ENCODE results near the gene TOR1AIP2. TPM values are rescaled to one million over a fixed set of nuclear protein-coding genes. Genes with fewer than 3 reads are reported as not detected.

Gene TOR1AIP2
- total RNA-seq, 1 donor from 2014 or later = 57.4 TPM

- DNase-seq (ENCODE audit: low read depth) = no peak
- TF ChIP-seq CTCF (conservative IDR thresholded peaks at IDR 0.05; ENCODE audit: low read depth, low read length) = no peak
- H3K4me3 ChIP-seq (ENCODE audit: low read depth, low read length) = no peak overlapping the region
Observed at GRCh38 chr1:179803104-179803503, 74.5 kb downstream of the TOR1AIP2 start.

- TF ChIP-seq CTCF (conservative IDR thresholded peaks at IDR 0.05; ENCODE audit: low read depth, low read length) = no peak
Observed at GRCh38 chr1:179800481-179800880, 77.1 kb downstream of the TOR1AIP2 start.

GRCh38 chr1:179798864-179799516, 78.6 kb downstream of the TOR1AIP2 start:
- TF ChIP-seq CTCF (conservative IDR thresholded peaks at IDR 0.05; ENCODE audit: low read depth, low read length) = no peak
- no peak for DNase-seq (ENCODE audit: low read depth)
- no peak overlapping the region for H3K4me3 ChIP-seq (ENCODE audit: low read depth, low read length)

More at GRCh38 chr1:179800481-179800880, 77.1 kb downstream of the TOR1AIP2 start:
- DNase-seq (ENCODE audit: low read depth) = no peak
- H3K4me3 ChIP-seq (ENCODE audit: low read depth, low read length) = no peak overlapping the region

GRCh38 chr1:179798213-179798863, 79.3 kb downstream of the TOR1AIP2 start:
- DNase-seq (ENCODE audit: low read depth) = no peak
- H3K4me3 ChIP-seq (ENCODE audit: low read depth, low read length) = no peak overlapping the region
- TF ChIP-seq CTCF (conservative IDR thresholded peaks at IDR 0.05; ENCODE audit: low read depth, low read length) = no peak

- H3K4me3 ChIP-seq (ENCODE audit: low read depth, low read length) = no peak overlapping the region
- DNase-seq (ENCODE audit: low read depth) = no peak
- no peak for TF ChIP-seq CTCF (conservative IDR thresholded peaks at IDR 0.05; ENCODE audit: low read depth, low read length)
Observed at GRCh38 chr1:179794669-179795068, 82.9 kb downstream of the TOR1AIP2 start.

- no peak overlapping the region for H3K4me3 ChIP-seq (ENCODE audit: low read depth, low read length)
- no peak for DNase-seq (ENCODE audit: low read depth)
- no peak for TF ChIP-seq CTCF (conservative IDR thresholded peaks at IDR 0.05; ENCODE audit: low read depth, low read length)
Observed at GRCh38 chr1:179794146-179794545, 83.5 kb downstream of the TOR1AIP2 start.

GRCh38 chr1:179793281-179793680, 84.3 kb downstream of the TOR1AIP2 start:
- TF ChIP-seq CTCF (conservative IDR thresholded peaks at IDR 0.05; ENCODE audit: low read depth, low read length) = no peak
- H3K4me3 ChIP-seq (ENCODE audit: low read depth, low read length) = no peak overlapping the region
- DNase-seq (ENCODE audit: low read depth) = no peak

All from epithelial cell of proximal tubule (primary cell).